H1 (cell line): Measurements from ENCODE around the gene DYNLRB2. TPM values are rescaled to one million over a fixed set of nuclear protein-coding genes. Genes with fewer than 3 reads are reported as not detected.

Experiments
- BCL11A ChIP-seq, 2 experiments: IDR thresholded peaks; one replicate each; pipeline ENCODE4 v1.6.1; 2011; ENCODE audit warnings: low read depth in 2 of 2, low read length in 2 of 2, mild to moderate bottlenecking in 2 of 2
- CHD2 ChIP-seq: IDR thresholded peaks from 2 replicates; pipeline ENCODE4 v1.6.1; 2012; ENCODE audit warnings: low read length, improper control_type of control experiment
- FOSL1 ChIP-seq: IDR thresholded peaks from 2 replicates; pipeline ENCODE4 v1.6.1; 2011; ENCODE audit warnings: mild to moderate bottlenecking, low read depth, low read length, moderate library complexity; ENCODE audit not compliant: insufficient read depth
- JUN ChIP-seq: IDR thresholded peaks from 2 replicates; pipeline ENCODE4 v1.6.1; 2011; ENCODE audit warnings: low read depth, mild to moderate bottlenecking, improper control_type of control experiment, low read length
- NANOG ChIP-seq: IDR thresholded peaks from 2 replicates; pipeline ENCODE4 v1.6.1; 2011; ENCODE audit warnings: low read length, low read depth, mild to moderate bottlenecking, inconsistent platforms; ENCODE audit not compliant: insufficient read depth, poor library complexity, severe bottlenecking
- POLR2A ChIP-seq, 2 experiments: IDR thresholded peaks; 1 replicate in 1 of 2; 2 replicates in 1 of 2; pipeline ENCODE4 v1.6.1; 2011; ENCODE audit warnings: low read depth in 2 of 2, low read length in 2 of 2, mild to moderate bottlenecking in 2 of 2; ENCODE audit errors: control extremely low read depth in 1 of 2
- POLR2AphosphoS5 ChIP-seq: IDR thresholded peaks from 2 replicates; pipeline ENCODE4 v1.6.1; 2011; ENCODE audit warnings: low read depth, low read length
- SAP30 ChIP-seq: fragments of 300-600 bp; sonication (generic); IDR thresholded peaks from 2 replicates; pipeline ENCODE4 v1.7.1; 2012; ENCODE audit warnings: low read length, moderate library complexity, mild to moderate bottlenecking, inconsistent platforms; ENCODE audit not compliant: insufficient read depth, insufficient replicate concordance
- TEAD4 ChIP-seq: IDR thresholded peaks from 2 replicates; pipeline ENCODE4 v1.6.1; 2012; ENCODE audit warnings: low read depth, low read length, inconsistent platforms, mixed read lengths
- USF2 ChIP-seq: IDR thresholded peaks from 2 replicates; pipeline ENCODE4 v1.6.1; 2011; ENCODE audit warnings: low read length, improper control_type of control experiment
- polyA plus RNA-seq, 7 experiments: library from polyadenylated mRNA; depleted of rRNA in 3 of 7; stranded (reverse) in 5 of 7; unstranded in 2 of 7; fragments of >200 nt in 5 of 7; fragments of 200-250 nt in 2 of 7; gene quantifications; 1 replicate in 5 of 7; 2 replicates in 1 of 7; 4 replicates in 1 of 7; pipeline versions ENCODE4 v1.2.1 to v1.2.3, GENCODE V29; 2011 to 2013; ENCODE audit warnings: missing spikeins in 2 of 7, mixed read lengths in 2 of 7
- total RNA-seq: library from RNA; stranded (reverse); fragmentation: NEBNext Ultra II Directional; extraction: Animal tissue kit (Norgen Biotek cat#: 25700); gene quantifications from 2 replicates; pipeline ENCODE4 v1.2.1, GENCODE V29; 2021

DYNLRB2 gene
- total and polyA plus RNA-seq, 2 of the 8 experiments (the other 6 are each of a cell fraction or from before 2014, with no cell fraction given), result not detected

- TF ChIP-seq USF2 (no peak), SAP30 (no peak), CHD2 (no peak), POLR2AphosphoS5 (no peak), BCL11A (IDR thresholded peaks at IDR 0.05; ENCODE audit: low read depth in 2 of 2, low read length in 2 of 2) (no peak), TEAD4 (no peak), JUN (no peak), FOSL1 (no peak), POLR2A (IDR thresholded peaks at IDR 0.05; ENCODE audit: control extremely low read depth in 1 of 2, low read depth in 2 of 2, low read length in 2 of 2) (no peak), NANOG (no peak)
Observed at GRCh38 chr16:80592273-80592672, 51.5 kb downstream of the DYNLRB2 start (continued).
